ENCODE results near the gene LIMK1. TPM values are rescaled to one million over a fixed set of nuclear protein-coding genes. Genes with fewer than 3 reads are reported as not detected.
A peak's percentile ranks its signal among the peaks of the same experiment; 100 is the strongest.

The LIMK1 gene
- total RNA-seq, 4 donors from 2014 or later: 12.8 to 21.5 (median 17.2) TPM

GRCh38 chr7:74066626-74067025, 17.0 kb upstream of the LIMK1 start:
- 71% methylated on average over 3 of the region's 3 CpGs for WGBS
- no peaks in the 10 kb centered on the region for H3K9me3 ChIP-seq
- TF ChIP-seq, protein P1, sequence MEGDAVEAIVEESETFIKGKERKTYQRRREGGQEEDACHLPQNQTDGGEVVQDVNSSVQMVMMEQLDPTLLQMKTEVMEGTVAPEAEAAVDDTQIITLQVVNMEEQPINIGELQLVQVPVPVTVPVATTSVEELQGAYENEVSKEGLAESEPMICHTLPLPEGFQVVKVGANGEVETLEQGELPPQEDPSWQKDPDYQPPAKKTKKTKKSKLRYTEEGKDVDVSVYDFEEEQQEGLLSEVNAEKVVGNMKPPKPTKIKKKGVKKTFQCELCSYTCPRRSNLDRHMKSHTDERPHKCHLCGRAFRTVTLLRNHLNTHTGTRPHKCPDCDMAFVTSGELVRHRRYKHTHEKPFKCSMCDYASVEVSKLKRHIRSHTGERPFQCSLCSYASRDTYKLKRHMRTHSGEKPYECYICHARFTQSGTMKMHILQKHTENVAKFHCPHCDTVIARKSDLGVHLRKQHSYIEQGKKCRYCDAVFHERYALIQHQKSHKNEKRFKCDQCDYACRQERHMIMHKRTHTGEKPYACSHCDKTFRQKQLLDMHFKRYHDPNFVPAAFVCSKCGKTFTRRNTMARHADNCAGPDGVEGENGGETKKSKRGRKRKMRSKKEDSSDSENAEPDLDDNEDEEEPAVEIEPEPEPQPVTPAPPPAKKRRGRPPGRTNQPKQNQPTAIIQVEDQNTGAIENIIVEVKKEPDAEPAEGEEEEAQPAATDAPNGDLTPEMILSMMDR (IDR thresholded peaks at IDR 0.05): no peak
- TF ChIP-seq POLR2AphosphoS5 (IDR thresholded peaks at IDR 0.05) (no peak), EP300 (IDR thresholded peaks at IDR 0.05) (no peak), POLR2A (IDR thresholded peaks at IDR 0.05) (no peak)
- H3K27me3 ChIP-seq: no peaks in the 10 kb centered on the region
- H3K4me3 ChIP-seq: no peak overlapping the region
- H3K36me3 ChIP-seq: peaks cover 14% of the 10 kb centered on the region
- H3K27ac ChIP-seq: no peak overlapping the region
- DNase-seq (ENCODE audit: low spot score in 2 of 2): no peak
- H3K4me1 ChIP-seq: peaks cover 15% of the 10 kb centered on the region

DNA sequence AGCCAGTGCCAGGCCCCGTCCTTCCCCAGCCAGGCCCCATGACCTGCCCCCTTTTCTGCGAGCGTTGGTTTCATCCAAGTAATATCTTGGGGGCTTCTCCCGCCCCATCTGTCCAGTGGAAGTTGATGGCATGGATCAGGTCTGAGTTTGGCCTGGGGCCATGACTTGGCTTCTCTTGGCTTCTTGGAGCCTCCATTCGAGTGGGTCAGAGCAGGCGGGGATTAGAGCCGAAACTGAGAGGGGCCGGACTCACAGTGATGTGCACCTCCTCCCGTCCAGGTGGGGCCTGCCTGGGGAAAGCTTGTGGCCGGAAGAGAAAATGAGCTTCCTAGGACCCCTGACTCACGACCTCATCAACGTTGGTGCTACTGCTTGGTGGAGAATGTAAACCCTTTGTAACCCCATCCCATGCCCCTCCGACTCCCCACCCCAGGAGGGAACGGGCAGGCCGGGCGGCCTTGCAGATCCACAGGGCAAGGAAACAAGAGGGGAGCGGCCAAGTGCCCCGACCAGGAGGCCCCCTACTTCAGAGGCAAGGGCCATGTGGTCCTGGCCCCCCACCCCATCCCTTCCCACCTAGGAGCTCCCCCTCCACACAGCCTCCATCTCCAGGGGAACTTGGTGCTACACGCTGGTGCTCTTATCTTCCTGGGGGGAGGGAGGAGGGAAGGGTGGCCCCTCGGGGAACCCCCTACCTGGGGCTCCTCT, 15.1 kb upstream of the LIMK1 start:
- Histone ChIP-seq H3K4me1 (peaks cover 5% of the 10 kb centered on the region), H3K27me3 (no peaks in the 10 kb centered on the region), H3K36me3 (peaks cover 6% of the 10 kb centered on the region), H3K9me3 (no peaks in the 10 kb centered on the region), H3K27ac (no peak overlapping the region), H3K4me3 (no peak overlapping the region)
- peak in 1 of 2 donors; percentile 70 for DNase-seq (ENCODE audit: low spot score in 2 of 2)
- no peak for TF ChIP-seq EP300 (IDR thresholded peaks at IDR 0.05)
- no peak for TF ChIP-seq POLR2A (IDR thresholded peaks at IDR 0.05)
- TF ChIP-seq, protein P1 (IDR thresholded peaks at IDR 0.05): no peak
- no peak for TF ChIP-seq POLR2AphosphoS5 (IDR thresholded peaks at IDR 0.05)
- 86% methylated on average over 12 of the region's 20 CpGs for WGBS

DNA sequence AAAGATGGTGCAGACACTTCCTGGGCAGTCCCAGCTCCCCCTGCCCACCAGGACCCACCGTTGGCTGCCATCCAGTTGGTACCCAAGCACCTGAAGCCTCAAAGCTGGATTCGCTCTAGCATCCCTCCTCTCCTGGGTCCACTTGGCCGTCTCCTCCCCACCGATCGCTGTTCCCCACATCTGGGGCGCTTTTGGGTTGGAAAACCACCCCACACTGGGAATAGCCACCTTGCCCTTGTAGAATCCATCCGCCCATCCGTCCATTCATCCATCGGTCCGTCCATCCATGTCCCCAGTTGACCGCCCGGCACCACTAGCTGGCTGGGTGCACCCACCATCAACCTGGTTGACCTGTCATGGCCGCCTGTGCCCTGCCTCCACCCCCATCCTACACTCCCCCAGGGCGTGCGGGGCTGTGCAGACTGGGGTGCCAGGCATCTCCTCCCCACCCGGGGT, 14.5 kb upstream of the LIMK1 start:
- Histone ChIP-seq H3K36me3 (peaks cover 3% of the 10 kb centered on the region), H3K27ac (no peak overlapping the region), H3K4me3 (no peak overlapping the region), H3K27me3 (no peaks in the 10 kb centered on the region), H3K9me3 (no peaks in the 10 kb centered on the region), H3K4me1 (peaks cover 5% of the 10 kb centered on the region)
- TF ChIP-seq, protein P1 (IDR thresholded peaks at IDR 0.05): no peak
- no peak for TF ChIP-seq EP300 (IDR thresholded peaks at IDR 0.05)
- no peak for TF ChIP-seq POLR2AphosphoS5 (IDR thresholded peaks at IDR 0.05)
- no peak for TF ChIP-seq POLR2A (IDR thresholded peaks at IDR 0.05)
- 90% methylated on average over 16 of the region's 16 CpGs for WGBS
- peak in 1 of 2 donors; percentile 64 for DNase-seq (ENCODE audit: low spot score in 2 of 2)

- Histone ChIP-seq H3K4me3 (no peak overlapping the region), H3K27me3 (no peaks in the 10 kb centered on the region), H3K36me3 (peaks cover under 1% of the 10 kb centered on the region), H3K9me3 (no peaks in the 10 kb centered on the region), H3K4me1 (peaks cover 5% of the 10 kb centered on the region), H3K27ac (no peak overlapping the region)
- TF ChIP-seq, protein P1 (IDR thresholded peaks at IDR 0.05): no peak
- TF ChIP-seq POLR2A (IDR thresholded peaks at IDR 0.05): no peak
- no peak for TF ChIP-seq POLR2AphosphoS5 (IDR thresholded peaks at IDR 0.05)
- no peak for TF ChIP-seq EP300 (IDR thresholded peaks at IDR 0.05)
- WGBS: 74% methylated on average over 11 of the region's 11 CpGs
- DNase-seq (ENCODE audit: low spot score in 2 of 2): peak in 1 of 2 donors; percentile 55
These were observed 13.6 kb upstream of the LIMK1 start for GRCh38 chr7:74069790-74070618.

GRCh38 chr7:74070619-74070921, 13.0 kb upstream of the LIMK1 start:
- Histone ChIP-seq H3K36me3 (no peaks in the 10 kb centered on the region), H3K4me3 (no peak overlapping the region), H3K27ac (no peak overlapping the region), H3K9me3 (no peaks in the 10 kb centered on the region), H3K27me3 (no peaks in the 10 kb centered on the region), H3K4me1 (peaks cover 5% of the 10 kb centered on the region)
- WGBS: 42% methylated on average over 6 of the region's 6 CpGs
- TF ChIP-seq POLR2A (IDR thresholded peaks at IDR 0.05): no peak
- no peak for TF ChIP-seq EP300 (IDR thresholded peaks at IDR 0.05)
- TF ChIP-seq POLR2AphosphoS5 (IDR thresholded peaks at IDR 0.05): no peak
- TF ChIP-seq, protein P1 (IDR thresholded peaks at IDR 0.05): no peak
- no peak for DNase-seq (ENCODE audit: low spot score in 2 of 2)
